IMR-90 (cell line): ENCODE measurements around the gene ADGRL1. TPM values are rescaled to one million over a fixed set of nuclear protein-coding genes. Genes with fewer than 3 reads are reported as not detected.

Source experiments
- ATAC-seq: fragments of 200-7000 bp; cut with Tn5 transposase; 2 replicates; pipeline ENCODE4 v1.9.1; 2020; ENCODE audit warnings: low read depth, mild to moderate bottlenecking, moderate library complexity
- BruUV-seq: library from RNA; stranded (reverse); fragments of 400-500 nt; replicated peaks from 2 replicates; lab custom pipeline; 2021; lab: Mats Ljungman, UMichigan
- CTCF ChIA-PET: fragments of 300-600 bp; formaldehyde crosslinking; extraction: SDS; loops from one replicate; lab custom pipeline; 2021; ENCODE audit warnings: antibody characterized with exemption; lab: Yijun Ruan, JAX
- POLR2A ChIA-PET: fragments of 300-600 bp; sonication (Branson Sonifier 250); formaldehyde crosslinking; loops from one replicate; lab custom pipeline; 2022; ENCODE audit warnings: antibody characterized with exemption; ENCODE audit not compliant: unreplicated experiment; lab: Charles Lee
- DNase-seq: peaks from one replicate; pipeline ENCODE4 v3.0.0; 2013
- H2AFZ ChIP-seq: replicated peaks from 2 replicates; pipeline ENCODE3; 2013; ENCODE audit warnings: low read length, mild to moderate bottlenecking; ENCODE audit not compliant: poor library complexity
- H2AK5ac ChIP-seq: 2 replicates; pipeline ENCODE4 v1.6.1; 2013; ENCODE audit warnings: low read depth, low read length, inconsistent platforms
- H2AK9ac ChIP-seq: replicated peaks from 2 replicates; pipeline ENCODE3; 2013; ENCODE audit warnings: mild to moderate bottlenecking, low read depth, low read length, moderate library complexity; ENCODE audit not compliant: poor library complexity
- H2BK120ac ChIP-seq: 2 replicates; pipeline ENCODE4 v1.6.1; 2013; ENCODE audit warnings: low read depth, low read length, inconsistent platforms
- H2BK15ac ChIP-seq: 3 replicates; pipeline ENCODE4 v1.6.1; 2013; ENCODE audit warnings: low read depth, low read length, inconsistent platforms
- H2BK20ac ChIP-seq: 2 replicates; pipeline ENCODE4 v1.6.1; 2013; ENCODE audit warnings: low read depth, mild to moderate bottlenecking, inconsistent platforms, low read length, moderate library complexity
- H2BK5ac ChIP-seq: 2 replicates; pipeline ENCODE4 v1.6.1; 2013; ENCODE audit warnings: mild to moderate bottlenecking, low read depth, low read length, inconsistent platforms; ENCODE audit not compliant: poor library complexity, severe bottlenecking
- H3K14ac ChIP-seq: replicated peaks from 2 replicates; pipeline ENCODE4 v1.6.1; 2013; ENCODE audit warnings: low read depth, low read length, inconsistent platforms
- H3K18ac ChIP-seq: 2 replicates; pipeline ENCODE4 v1.6.1; 2013; ENCODE audit warnings: low read depth, low read length, control low read depth
- H3K23ac ChIP-seq: 2 replicates; pipeline ENCODE4 v1.6.1; 2013; ENCODE audit warnings: low read depth, low read length, inconsistent platforms
- H3K27ac ChIP-seq: 2 replicates; pipeline ENCODE4 v1.5.1; 2013; ENCODE audit warnings: mild to moderate bottlenecking, control low read depth, low read length; ENCODE audit not compliant: insufficient read depth
- H3K27me3 ChIP-seq: 2 replicates; pipeline ENCODE4 v1.6.1; 2013; ENCODE audit warnings: low read length; ENCODE audit not compliant: control insufficient read depth, insufficient read depth
- H3K36me3 ChIP-seq: 2 replicates; pipeline ENCODE4 v1.6.1; 2013; ENCODE audit warnings: low read length, mixed read lengths; ENCODE audit not compliant: control insufficient read depth, insufficient read depth
- H3K4ac ChIP-seq: 2 replicates; pipeline ENCODE4 v1.6.1; 2013; ENCODE audit warnings: low read depth, low read length, inconsistent platforms
- H3K4me1 ChIP-seq: 2 replicates; pipeline ENCODE4 v1.6.1; 2013; ENCODE audit warnings: low read length, mixed read lengths; ENCODE audit not compliant: control insufficient read depth, insufficient read depth
- H3K4me2 ChIP-seq: 2 replicates; pipeline ENCODE4 v1.6.1; 2013; ENCODE audit warnings: low read depth, mild to moderate bottlenecking, control low read depth, low read length, moderate library complexity
- H3K4me3 ChIP-seq: 2 replicates; pipeline ENCODE4 v1.5.1; 2013; ENCODE audit warnings: low read depth, mild to moderate bottlenecking, control low read depth, low read length, moderate library complexity; ENCODE audit not compliant: insufficient read depth
- H3K56ac ChIP-seq: 2 replicates; pipeline ENCODE4 v1.6.1; 2013; ENCODE audit warnings: low read length, inconsistent platforms; ENCODE audit not compliant: insufficient read depth; ENCODE audit errors: extremely low read depth
- H3K79me1 ChIP-seq, 2 experiments: 2 replicates each; pipeline ENCODE4 v1.6.1; 2013; ENCODE audit warnings: low read length in 2 of 2, inconsistent platforms in 1 of 2, low read depth in 1 of 2
- H3K9ac ChIP-seq: 2 replicates; pipeline ENCODE4 v1.6.1; 2013; ENCODE audit warnings: low read depth, low read length, control low read depth
- H3K9me1 ChIP-seq: 2 replicates; pipeline ENCODE4 v1.6.1; 2013; ENCODE audit warnings: low read length, inconsistent platforms; ENCODE audit not compliant: insufficient read depth
- H3K9me3 ChIP-seq: 2 replicates; pipeline ENCODE4 v1.6.1; 2013; ENCODE audit warnings: low read length; ENCODE audit not compliant: control insufficient read depth, insufficient read depth
- H4K20me1 ChIP-seq: 2 replicates; pipeline ENCODE4 v1.6.1; 2013; ENCODE audit warnings: low read length, inconsistent platforms; ENCODE audit not compliant: insufficient read depth
- H4K5ac ChIP-seq: 2 replicates; pipeline ENCODE4 v1.6.1; 2013; ENCODE audit warnings: mild to moderate bottlenecking, low read depth, low read length, control low read depth
- H4K8ac ChIP-seq, 2 experiments: 2 replicates each; pipeline ENCODE4 v1.6.1; 2013; ENCODE audit warnings: low read depth in 2 of 2, low read length in 2 of 2, control low read depth in 1 of 2, inconsistent platforms in 1 of 2
- H4K91ac ChIP-seq: 2 replicates; pipeline ENCODE4 v1.6.1; 2013; ENCODE audit warnings: low read depth, low read length, inconsistent platforms; ENCODE audit not compliant: insufficient read depth
- CTCF ChIP-seq: conservative IDR thresholded peaks from 2 replicates; pipeline ENCODE4 v1.5.1; 2012; ENCODE audit warnings: mild to moderate bottlenecking, low read depth, low read length, improper control_type of control experiment
- FOS ChIP-seq: fragments of 150-350 bp; IDR thresholded peaks from 2 replicates; pipeline ENCODE4 v1.6.1; 2016; ENCODE audit warnings: low read depth, low read length
- MAFK ChIP-seq: IDR thresholded peaks from 2 replicates; pipeline ENCODE4 v1.6.1; 2012; ENCODE audit warnings: low read depth, low read length, improper control_type of control experiment
- NFE2L2 ChIP-seq: fragments of 150-350 bp; IDR thresholded peaks from 2 replicates; pipeline ENCODE4 v1.6.1; 2016; ENCODE audit warnings: low read depth, mild to moderate bottlenecking, low read length
- RAD21 ChIP-seq: IDR thresholded peaks from 2 replicates; pipeline ENCODE4 v1.6.1; 2012; ENCODE audit warnings: low read length, improper control_type of control experiment
- SMC3 ChIP-seq: fragments of 150-350 bp; IDR thresholded peaks from 2 replicates; pipeline ENCODE4 v1.6.1; 2016; ENCODE audit warnings: low read depth, mild to moderate bottlenecking, antibody characterized with exemption, low read length, moderate library complexity
- USF2 ChIP-seq: fragments of 150-350 bp; IDR thresholded peaks from 2 replicates; pipeline ENCODE4 v1.6.1; 2017; ENCODE audit warnings: mild to moderate bottlenecking, antibody characterized with exemption, low read length, low read depth
- WGBS, 2 experiments: methylation state at CpG; one replicate each; pipeline versions ENCODE4 v1.1.5 to v1.1.7; 2013; ENCODE audit warnings: missing lambda C conversion rate in 2 of 2; ENCODE audit not compliant: insufficient read length in 1 of 2; ENCODE audit errors: extremely low coverage in 2 of 2; 5-methylcytosine and 5-hydroxymethylcytosine counted together
- dilution Hi-C: fragments of 300-500 bp; cut with HindIII; formaldehyde crosslinking; loops from one replicate; pipeline ENCODE4 v1.14.3; 2018; ENCODE audit warnings: low sequenced_read_pairs; ENCODE audit not compliant: unreplicated experiment
- in situ Hi-C: fragments of 300-500 bp; cut with MboI; formaldehyde crosslinking; loops from 3 replicates; pipeline ENCODE4 v1.14.3; 2019; ENCODE audit warnings: low sequenced_read_pairs, inconsistent platforms, mixed read lengths
- intact Hi-C: fragments of 100-400 bp; cut with micrococcal nuclease; formaldehyde crosslinking; loops from 2 replicates; pipeline ENCODE4 v1.10.0; 2022
- polyA plus RNA-seq, 3 experiments: library from polyadenylated mRNA; depleted of rRNA; stranded (reverse); fragments of >200 nt; gene quantifications; 2 replicates each; pipeline ENCODE4 v1.2.3, GENCODE V29; 2012; ENCODE audit warnings: low replicate concordance in 1 of 3
- total RNA-seq: library from RNA; depleted of rRNA; stranded (reverse); fragments of >200 nt; gene quantifications from 2 replicates; pipeline ENCODE4 v1.2.3, GENCODE V29; 2012

ADGRL1 gene
- total and polyA plus RNA-seq, 2 of the 4 experiments (the other 2 are of a cell fraction), result 0.72 to 2.2 TPM

DNA sequence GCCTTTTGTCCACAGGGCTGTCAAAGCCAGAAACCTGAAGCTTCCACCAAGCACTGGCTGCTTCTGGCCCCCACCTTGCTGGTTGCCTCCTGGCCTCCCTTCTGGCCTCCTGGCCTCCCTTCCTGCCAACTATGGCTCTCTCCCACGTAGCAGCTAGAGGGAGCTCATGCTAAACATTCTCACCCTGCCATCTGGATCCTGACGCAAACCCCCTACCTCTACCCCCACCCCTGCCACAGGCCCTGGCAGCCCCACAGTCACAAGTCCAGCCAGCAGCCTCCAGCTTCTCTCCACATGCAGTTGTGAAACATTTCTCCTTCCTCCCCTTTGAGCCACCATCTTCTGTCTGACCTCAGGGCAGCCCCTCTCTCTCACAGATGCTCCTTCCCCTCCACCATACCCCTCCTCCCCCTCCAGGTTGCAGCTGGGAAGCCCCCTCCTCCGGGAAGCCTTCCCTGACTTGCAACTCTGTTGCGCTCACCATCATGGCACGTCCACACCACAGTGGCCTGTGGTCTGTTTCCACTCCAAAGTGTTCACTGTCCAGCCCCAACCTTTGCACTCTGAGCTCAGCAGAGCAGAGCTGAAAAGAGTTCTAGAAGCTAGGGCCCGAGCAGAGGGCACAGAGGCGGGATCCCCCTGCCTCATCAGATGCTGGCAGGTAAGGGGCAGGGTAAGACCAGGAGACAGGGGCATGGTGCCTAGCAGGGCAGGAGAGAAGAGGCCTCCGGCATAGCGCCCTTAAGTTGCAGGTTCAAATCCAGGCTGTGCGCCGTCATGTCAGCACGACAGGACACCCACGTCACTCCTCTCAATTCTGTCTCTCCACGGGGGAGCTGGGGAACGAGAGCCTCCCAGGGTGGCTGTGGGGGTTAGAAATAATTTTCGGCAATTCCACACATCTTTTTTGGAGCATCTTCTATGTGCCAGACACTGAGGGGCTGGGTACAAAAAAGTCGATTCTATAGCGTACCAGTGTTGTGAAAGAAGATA lies 7.3 kb downstream of the ADGRL1 start:
- Histone ChIP-seq H2BK20ac (no peak overlapping the region), H2AK5ac (no peak overlapping the region), H3K14ac (no peak overlapping the region), H3K4me2 (no peak overlapping the region), H3K23ac (no peak overlapping the region), H3K56ac (no peak overlapping the region), H2BK120ac (no peak overlapping the region), H3K27ac (no peak overlapping the region), H2BK15ac (no peak overlapping the region), H4K8ac (no peak overlapping the region), H3K4me3 (no peak overlapping the region), H3K79me1 (no peaks in the 10 kb centered on the region), H2AK9ac (no peak overlapping the region), H2BK5ac (no peak overlapping the region), H3K18ac (no peak overlapping the region), H3K4me1 (no peaks in the 10 kb centered on the region), H3K4ac (no peak overlapping the region), H2AFZ (no peak overlapping the region), H4K91ac (no peak overlapping the region), H3K9me3 (no peaks in the 10 kb centered on the region), H3K27me3 (peaks cover 10% of the 10 kb centered on the region), H4K20me1 (no peaks in the 10 kb centered on the region), H3K9ac (no peak overlapping the region), H4K5ac (no peak overlapping the region), H3K36me3 (no peaks in the 10 kb centered on the region), H3K9me1 (no peaks in the 10 kb centered on the region)
- intact Hi-C loops (no loop called here), dilution Hi-C loops (no loop called here), in situ Hi-C loops (loop anchor here (5.0 kb wide), 1 partner anchor 149 kb away; no protein-coding TSS in a partner anchor)
- BruUV-seq, result no TSS peak
- WGBS, 2 experiments, result 80% methylated on average over 6 of the region's 18 CpGs; no CpG with 5 or more reads in 1 of the 2 experiments
- POLR2A ChIA-PET, result no interaction called here
- no peak for ATAC-seq
- no peak for DNase-seq
- TF ChIP-seq RAD21, result no peak
- no peak for TF ChIP-seq MAFK
- TF ChIP-seq USF2, result no peak
- TF ChIP-seq FOS, result no peak
- TF ChIP-seq NFE2L2, result no peak
- TF ChIP-seq CTCF, result no peak
- TF ChIP-seq SMC3, result no peak
- CTCF ChIA-PET, result interaction anchor here (1.3 to 3.0 kb wide), 2 partner anchors 150 to 159 kb away, joined by 3 to 26 read pairs; no protein-coding TSS in a partner anchor
